Measurements from ENCODE around the gene LRP1B.

- TF ChIP-seq POLR2A (IDR thresholded peaks at IDR 0.05) (no peak), CTCF (IDR thresholded peaks at IDR 0.05) (no peak)
Measured at GRCh38 chr2:141068053-141068682, 1062.6 kb downstream of the LRP1B start.

Data from right lobe of liver (tissue), 4 donors.